ENCODE data around the gene ABCA7.

ABCA7 gene

GRCh38 chr19:1057176-1057855 is 17.4 kb downstream of the ABCA7 start:
- DNase-seq (ENCODE audit: low spot score) = peak; percentile 50

GRCh38 chr19:1058112-1058511 is 18.2 kb downstream of the ABCA7 start:
- no peak for DNase-seq (ENCODE audit: low spot score)

GRCh38 chr19:1060689-1061088 is 20.8 kb downstream of the ABCA7 start:
- DNase-seq (ENCODE audit: low spot score) = no peak

GRCh38 chr19:1061987-1062386 is 22.1 kb downstream of the ABCA7 start:
- no peak for DNase-seq (ENCODE audit: low spot score)

- DNase-seq (ENCODE audit: low spot score) = no peak
Measured at GRCh38 chr19:1062387-1063029, 22.6 kb downstream of the ABCA7 start.

- DNase-seq (ENCODE audit: low spot score) = no peak
Measured at GRCh38 chr19:1063030-1063908, 23.4 kb downstream of the ABCA7 start.

- DNase-seq (ENCODE audit: low spot score) = no peak
Measured at GRCh38 chr19:1063909-1064660, 24.2 kb downstream of the ABCA7 start.

- peak; percentile 57 for DNase-seq (ENCODE audit: low spot score)
Measured at GRCh38 chr19:1064661-1065605, 25.0 kb downstream of the ABCA7 start.

GRCh38 chr19:1065606-1066109 is 25.8 kb downstream of the ABCA7 start:
- DNase-seq (ENCODE audit: low spot score) = no peak

- DNase-seq (ENCODE audit: low spot score) = no peak
Measured at GRCh38 chr19:1066251-1066747, 26.4 kb downstream of the ABCA7 start.

GRCh38 chr19:1066748-1067340 is 26.9 kb downstream of the ABCA7 start, which contains the start of gene ARHGAP45:
Gene ARHGAP45 (plus strand): TSS chr19:1067167. CDS start chr19:1067406, 239 bp downstream.
- peak; percentile 40 for DNase-seq (ENCODE audit: low spot score)

GRCh38 chr19:1067341-1067957 is 27.5 kb downstream of the ABCA7 start:
- no peak for DNase-seq (ENCODE audit: low spot score)

GRCh38 chr19:1068009-1069001 is 28.4 kb downstream of the ABCA7 start:
- no peak for DNase-seq (ENCODE audit: low spot score)

- peak; percentile 69 for DNase-seq (ENCODE audit: low spot score)
Measured at GRCh38 chr19:1069009-1069779, 29.3 kb downstream of the ABCA7 start.

GRCh38 chr19:1070576-1070930 is 30.6 kb downstream of the ABCA7 start:
- DNase-seq (ENCODE audit: low spot score) = no peak

GRCh38 chr19:1070931-1071791 is 31.3 kb downstream of the ABCA7 start:
- DNase-seq (ENCODE audit: low spot score) = no peak
